Measurements from ENCODE around the gene ACAD11. TPM values are rescaled to one million over a fixed set of nuclear protein-coding genes. Genes with fewer than 3 reads are reported as not detected.

ACAD11 gene
- total RNA-seq, 5 donors from 2014 or later (not counting 1 experiment from before 2014, with no cell fraction given), result 25.1 to 35.2 (median 32.2) TPM

DNA sequence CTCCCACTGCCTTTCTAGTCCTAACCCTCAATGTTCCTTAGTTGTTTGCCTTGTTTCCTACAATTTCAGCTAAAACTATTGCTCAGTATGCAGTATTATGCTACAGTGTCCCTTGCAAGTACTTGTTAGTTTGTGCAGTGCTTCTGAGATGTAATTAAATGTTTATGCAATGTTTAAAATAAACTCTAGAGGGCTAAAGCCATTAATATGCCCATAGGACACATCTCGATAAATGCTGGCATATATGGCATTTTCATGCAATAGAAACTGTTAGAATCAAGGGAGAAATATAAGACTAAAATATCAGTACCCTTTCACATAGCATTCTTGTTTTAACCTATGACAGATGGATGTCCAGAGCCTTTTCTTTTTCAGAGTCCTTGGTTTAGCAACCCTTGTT lies 122.3 kb downstream of the ACAD11 start:
- peaks cover 14 to 57% of the 10 kb centered on the region in 2 donors for H3K36me3 ChIP-seq (ENCODE audit: control insufficient read depth in 2 of 2, extremely low read depth in 1 of 2, insufficient read depth in 1 of 2, low read length in 1 of 2)
- H3K4me3 ChIP-seq (ENCODE audit: control insufficient read depth in 1 of 2, extremely low read depth in 1 of 2, low read length in 1 of 2), result no peak overlapping the region
- POLR2A ChIA-PET, result no interaction called here
- no CpG with 5 or more reads among the region's 1 CpG for WGBS (ENCODE audit: insufficient coverage)
- no peak overlapping the region for H3K27ac Mint-ChIP-seq
- no peaks in the 10 kb centered on the region for H3K27me3 Mint-ChIP-seq
- DNase-seq, result no peak
- no peak overlapping the region for H3K4me3 Mint-ChIP-seq
- H3K4me1 Mint-ChIP-seq, result peaks cover 0 to 7% (median 3%) of the 10 kb centered on the region in 3 donors
- no peaks in the 10 kb centered on the region for H3K27me3 ChIP-seq (replicated peaks in 1 of 2; ENCODE audit: control insufficient read depth in 2 of 2, extremely low read depth in 1 of 2, insufficient read depth in 2 of 2, low read length in 1 of 2)
- H3K4me1 ChIP-seq (ENCODE audit: control insufficient read depth in 1 of 2, extremely low read depth in 1 of 2, insufficient read depth in 2 of 2, low read length in 2 of 2), result no peaks in the 10 kb centered on the region
- no peaks in the 10 kb centered on the region for H3K9me3 Mint-ChIP-seq
- H3K36me3 Mint-ChIP-seq, result peaks cover 54% of the 10 kb centered on the region
- ATAC-seq (replicated peaks in 1 of 4), result no peak
- no peaks in the 10 kb centered on the region for H3K9me3 ChIP-seq
- CTCF ChIA-PET, result interaction anchor here (0.7 to 5.5 kb wide), 4 partner anchors 9 to 105 kb away, joined by 4 to 39 read pairs (median 20); no protein-coding TSS in a partner anchor
- H3K27ac ChIP-seq (ENCODE audit: low read length), result no peak overlapping the region

DNA sequence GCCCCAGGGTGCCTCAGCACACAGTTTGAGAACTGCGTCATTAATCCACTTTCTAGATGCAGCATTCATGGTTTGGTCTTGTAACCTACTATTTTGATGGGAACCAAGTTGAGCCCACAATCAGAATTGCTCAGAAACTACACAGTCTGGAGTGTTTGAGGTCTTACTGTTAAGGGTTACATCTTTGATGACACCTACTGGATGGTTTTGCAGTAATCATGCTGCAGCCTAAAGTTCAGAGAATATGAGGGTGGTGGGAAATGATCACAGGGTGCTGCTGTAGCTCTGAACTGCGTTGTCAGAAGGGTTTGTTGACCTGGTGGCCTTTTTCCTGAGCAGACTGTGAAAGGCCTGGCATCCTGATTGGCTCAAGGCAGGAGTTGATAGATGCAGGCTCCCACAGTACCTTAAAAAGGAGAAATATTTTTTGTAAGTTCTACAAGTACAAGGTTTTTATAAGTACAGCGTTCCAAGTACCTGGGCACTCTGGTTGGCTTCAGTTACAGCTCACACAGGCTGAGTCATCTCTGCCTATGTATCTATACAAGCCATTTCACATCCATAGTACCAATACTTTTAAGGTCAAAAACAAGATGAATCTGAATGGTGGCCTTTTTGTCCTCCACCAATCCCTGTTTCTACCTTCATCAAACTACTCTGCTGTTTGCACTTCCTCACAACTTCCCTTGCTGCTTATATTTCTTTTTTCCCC lies 123.0 kb downstream of the ACAD11 start:
- ATAC-seq (replicated peaks in 1 of 4), result no peak
- Histone ChIP-seq H3K27ac (ENCODE audit: low read length) (no peak overlapping the region), H3K4me1 (ENCODE audit: control insufficient read depth in 1 of 2, extremely low read depth in 1 of 2, insufficient read depth in 2 of 2, low read length in 2 of 2) (no peaks in the 10 kb centered on the region), H3K27me3 (replicated peaks in 1 of 2; ENCODE audit: control insufficient read depth in 2 of 2, extremely low read depth in 1 of 2, insufficient read depth in 2 of 2, low read length in 1 of 2) (no peaks in the 10 kb centered on the region), H3K36me3 (ENCODE audit: control insufficient read depth in 2 of 2, extremely low read depth in 1 of 2, insufficient read depth in 1 of 2, low read length in 1 of 2) (peaks cover 17 to 62% of the 10 kb centered on the region in 2 donors), H3K4me3 (ENCODE audit: control insufficient read depth in 1 of 2, extremely low read depth in 1 of 2, low read length in 1 of 2) (no peak overlapping the region), H3K9me3 (no peaks in the 10 kb centered on the region)
- Mint-ChIP-seq H3K27me3 (no peaks in the 10 kb centered on the region), H3K9me3 (no peaks in the 10 kb centered on the region), H3K4me1 (peaks cover 0 to 4% (median 0%) of the 10 kb centered on the region in 3 donors), H3K36me3 (peaks cover 55% of the 10 kb centered on the region), H3K27ac (no peak overlapping the region), H3K4me3 (no peak overlapping the region)
- no peak for DNase-seq
- WGBS (ENCODE audit: insufficient coverage), result 79% methylated on average over 2 of the region's 3 CpGs
- CTCF ChIA-PET, result interaction anchor here (0.6 to 5.5 kb wide), 12 partner anchors 9 to 147 kb away, joined by 3 to 39 read pairs (median 6); no protein-coding TSS in a partner anchor
- POLR2A ChIA-PET, result no interaction called here

DNA sequence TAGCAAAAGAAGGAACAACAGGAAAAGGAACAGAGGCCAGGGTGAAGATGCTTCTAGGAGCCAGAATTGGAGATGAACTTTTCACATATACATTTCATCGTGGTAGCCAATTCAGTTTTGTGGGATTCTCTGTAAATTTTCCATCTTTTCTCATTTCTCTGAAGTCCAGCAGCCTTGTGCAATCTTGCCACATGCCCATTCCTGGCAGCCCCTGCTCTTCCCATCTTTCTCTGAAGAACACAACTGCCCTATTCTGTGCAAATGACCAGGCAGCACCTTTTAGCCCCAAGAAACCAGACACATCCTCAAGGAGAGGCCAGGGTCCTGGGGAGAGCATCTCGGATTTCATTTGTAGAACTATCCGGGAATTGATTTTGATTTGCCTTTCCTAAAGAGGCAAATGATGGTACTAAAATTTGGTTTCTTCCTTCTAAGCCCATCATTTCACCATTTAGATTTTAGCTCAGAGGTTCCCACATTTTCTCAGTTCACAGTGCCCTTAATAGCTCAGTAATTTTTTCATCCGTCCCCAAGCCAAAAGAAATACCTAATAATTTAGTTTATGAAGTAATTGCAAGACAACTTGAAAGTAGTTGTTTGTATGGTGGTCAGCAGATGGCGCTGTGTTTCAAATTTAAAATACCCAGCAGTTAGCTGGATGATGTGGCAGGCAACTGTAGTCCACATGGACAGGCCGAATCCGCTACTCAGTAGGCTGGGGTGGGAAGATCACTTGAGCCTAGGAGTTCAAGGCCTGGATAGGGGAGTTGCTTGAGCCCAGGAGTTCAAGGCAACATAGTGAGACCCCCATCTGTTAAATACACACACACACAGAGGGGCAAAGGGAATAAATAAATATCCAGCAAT lies 123.8 kb downstream of the ACAD11 start:
- H3K9me3 Mint-ChIP-seq, result no peaks in the 10 kb centered on the region
- Histone ChIP-seq H3K4me1 (ENCODE audit: control insufficient read depth in 1 of 2, extremely low read depth in 1 of 2, insufficient read depth in 2 of 2, low read length in 2 of 2) (no peaks in the 10 kb centered on the region), H3K9me3 (no peaks in the 10 kb centered on the region), H3K36me3 (ENCODE audit: control insufficient read depth in 2 of 2, extremely low read depth in 1 of 2, insufficient read depth in 1 of 2, low read length in 1 of 2) (peaks cover 17 to 64% of the 10 kb centered on the region in 2 donors), H3K27me3 (replicated peaks in 1 of 2; ENCODE audit: control insufficient read depth in 2 of 2, extremely low read depth in 1 of 2, insufficient read depth in 2 of 2, low read length in 1 of 2) (no peaks in the 10 kb centered on the region), H3K4me3 (ENCODE audit: control insufficient read depth in 1 of 2, extremely low read depth in 1 of 2, low read length in 1 of 2) (no peak overlapping the region), H3K27ac (ENCODE audit: low read length) (no peak overlapping the region)
- H3K27me3 Mint-ChIP-seq, result no peaks in the 10 kb centered on the region
- H3K27ac Mint-ChIP-seq, result no peak overlapping the region
- DNase-seq (peak in 30 of 35 experiments; percentile 3 to 69 (median 31)), ATAC-seq (replicated peaks in 1 of 4) (peak in 1 of 4 experiments; percentile 51)
- ChIA-PET POLR2A (no interaction called here), CTCF (interaction anchor here (0.7 to 5.5 kb wide), 11 partner anchors 8 to 144 kb away, joined by 3 to 39 read pairs (median 5); no protein-coding TSS in a partner anchor)
- H3K4me1 Mint-ChIP-seq, result peaks cover 0 to 4% (median 0%) of the 10 kb centered on the region in 3 donors
- 30% methylated on average over 2 of the region's 7 CpGs for WGBS (ENCODE audit: insufficient coverage)
- no peak overlapping the region for H3K4me3 Mint-ChIP-seq
- peaks cover 54% of the 10 kb centered on the region for H3K36me3 Mint-ChIP-seq

DNA sequence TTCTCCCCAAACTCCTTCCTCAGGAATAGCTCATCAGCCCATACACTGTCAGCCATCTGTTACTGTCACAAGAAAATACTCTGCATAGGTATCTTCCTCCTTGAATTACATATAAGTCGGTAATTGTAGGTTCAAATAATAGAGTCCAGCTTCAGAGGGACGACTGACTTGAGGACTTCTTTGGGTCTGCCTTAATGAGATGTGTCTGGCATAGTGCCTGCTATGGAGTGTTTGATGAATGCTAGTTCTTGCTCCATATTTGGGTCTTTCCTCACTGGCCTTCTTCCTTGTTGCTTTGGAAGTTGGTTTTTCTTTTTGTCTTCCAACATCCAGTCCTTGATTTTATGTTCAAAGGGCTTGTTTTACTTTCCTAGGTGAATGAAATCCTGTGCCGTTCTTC lies 129.0 kb downstream of the ACAD11 start:
- POLR2A ChIA-PET, result interaction anchor here in 1 of 2 donors (0.6 kb wide), 1 partner anchor 1641 kb away, joined by 3 read pairs; no protein-coding TSS in a partner anchor
- Mint-ChIP-seq H3K27me3 (no peaks in the 10 kb centered on the region), H3K9me3 (no peaks in the 10 kb centered on the region), H3K4me3 (no peak overlapping the region), H3K36me3 (peaks cover 47% of the 10 kb centered on the region), H3K27ac (no peak overlapping the region), H3K4me1 (no peaks in the 10 kb centered on the region)
- no peak for DNase-seq
- H3K27ac ChIP-seq (ENCODE audit: low read length), result no peak overlapping the region
- H3K4me1 ChIP-seq (ENCODE audit: control insufficient read depth in 1 of 2, extremely low read depth in 1 of 2, insufficient read depth in 2 of 2, low read length in 2 of 2), result no peaks in the 10 kb centered on the region
- no peaks in the 10 kb centered on the region for H3K9me3 ChIP-seq
- H3K4me3 ChIP-seq (ENCODE audit: control insufficient read depth in 1 of 2, extremely low read depth in 1 of 2, low read length in 1 of 2), result no peak overlapping the region
- no peak for ATAC-seq (replicated peaks in 1 of 4)
- no CpG with 5 or more reads among the region's 3 CpGs for WGBS (ENCODE audit: insufficient coverage)
- H3K27me3 ChIP-seq (replicated peaks in 1 of 2; ENCODE audit: control insufficient read depth in 2 of 2, extremely low read depth in 1 of 2, insufficient read depth in 2 of 2, low read length in 1 of 2), result no peaks in the 10 kb centered on the region
- CTCF ChIA-PET, result interaction anchor here in 1 of 2 donors (0.5 to 0.9 kb wide), 2 partner anchors 45 to 691 kb away, joined by 3 to 4 read pairs; no protein-coding TSS in a partner anchor
- H3K36me3 ChIP-seq (ENCODE audit: control insufficient read depth in 2 of 2, extremely low read depth in 1 of 2, insufficient read depth in 1 of 2, low read length in 1 of 2), result peaks cover 15 to 68% of the 10 kb centered on the region in 2 donors

DNA sequence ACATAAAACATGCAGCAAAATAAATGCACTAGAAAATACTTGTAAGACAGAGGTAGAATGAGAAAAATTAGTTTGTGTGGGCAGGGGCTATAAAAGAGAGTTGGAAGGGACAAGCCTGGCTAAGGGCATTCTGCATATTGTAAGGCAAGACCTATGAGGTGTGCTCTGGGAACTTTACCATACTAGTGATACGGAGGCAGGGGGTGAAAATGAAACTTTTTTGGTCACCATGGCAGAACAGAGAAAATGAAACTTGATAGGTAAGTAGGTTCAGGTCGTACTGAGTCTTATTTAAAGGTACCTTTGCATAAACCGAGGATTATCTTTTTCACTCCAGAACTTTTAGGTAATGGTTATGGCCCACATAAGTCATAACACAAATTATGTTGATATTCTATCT lies 137.3 kb downstream of the ACAD11 start:
- H3K27ac Mint-ChIP-seq, result peak overlapping the region; percentile 17 to 19
- WGBS (ENCODE audit: insufficient coverage), result no CpG with 5 or more reads among the region's 3 CpGs
- Histone ChIP-seq H3K36me3 (ENCODE audit: control insufficient read depth in 2 of 2, extremely low read depth in 1 of 2, insufficient read depth in 1 of 2, low read length in 1 of 2) (peaks cover 0 to 62% of the 10 kb centered on the region in 2 donors), H3K4me1 (ENCODE audit: control insufficient read depth in 1 of 2, extremely low read depth in 1 of 2, insufficient read depth in 2 of 2, low read length in 2 of 2) (no peaks in the 10 kb centered on the region), H3K4me3 (ENCODE audit: control insufficient read depth in 1 of 2, extremely low read depth in 1 of 2, low read length in 1 of 2) (no peak overlapping the region), H3K27ac (ENCODE audit: low read length) (no peak overlapping the region), H3K27me3 (replicated peaks in 1 of 2; ENCODE audit: control insufficient read depth in 2 of 2, extremely low read depth in 1 of 2, insufficient read depth in 2 of 2, low read length in 1 of 2) (no peaks in the 10 kb centered on the region), H3K9me3 (no peaks in the 10 kb centered on the region)
- ChIA-PET POLR2A (no interaction called here), CTCF (interaction anchor here in 1 of 2 donors (1.2 to 2.0 kb wide), 2 partner anchors 13 to 15 kb away, joined by 4 to 8 read pairs; no protein-coding TSS in a partner anchor)
- H3K4me3 Mint-ChIP-seq, result no peak overlapping the region
- H3K4me1 Mint-ChIP-seq, result peaks cover 0 to 6% (median 3%) of the 10 kb centered on the region in 3 donors
- H3K36me3 Mint-ChIP-seq, result peaks cover 53% of the 10 kb centered on the region
- ATAC-seq (replicated peaks in 1 of 4), result no peak
- no peaks in the 10 kb centered on the region for H3K9me3 Mint-ChIP-seq
- DNase-seq, result no peak
- no peaks in the 10 kb centered on the region for H3K27me3 Mint-ChIP-seq

DNA sequence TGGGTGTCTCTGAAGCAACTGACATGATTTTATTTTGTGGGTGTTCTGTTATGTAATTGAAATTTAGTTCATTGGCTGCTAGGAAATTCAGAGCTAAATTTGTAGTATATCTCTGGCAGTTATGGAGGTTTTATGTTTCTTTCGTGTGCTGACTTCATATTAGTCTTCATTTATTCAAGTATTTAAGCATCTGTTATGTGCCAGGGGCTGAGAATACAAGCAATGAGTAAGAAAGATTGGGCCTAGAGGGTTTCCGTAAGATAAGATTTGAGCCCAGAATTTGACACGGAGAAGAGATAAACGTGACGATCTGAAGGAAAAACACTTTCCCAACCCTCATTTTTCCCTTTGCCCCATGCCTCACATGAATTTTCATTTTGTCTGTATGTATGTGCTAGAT lies 137.7 kb downstream of the ACAD11 start:
- H3K27ac ChIP-seq (ENCODE audit: low read length), result no peak overlapping the region
- Mint-ChIP-seq H3K9me3 (no peaks in the 10 kb centered on the region), H3K27me3 (no peaks in the 10 kb centered on the region), H3K4me3 (no peak overlapping the region), H3K4me1 (peaks cover 0 to 6% (median 3%) of the 10 kb centered on the region in 3 donors), H3K36me3 (peaks cover 57% of the 10 kb centered on the region), H3K27ac (peak overlapping the region in 1 of 2 donors; percentile 17)
- H3K4me1 ChIP-seq (ENCODE audit: control insufficient read depth in 1 of 2, extremely low read depth in 1 of 2, insufficient read depth in 2 of 2, low read length in 2 of 2), result no peaks in the 10 kb centered on the region
- no peak for DNase-seq
- ATAC-seq (replicated peaks in 1 of 4), result no peak
- CTCF ChIA-PET, result interaction anchor here (1.2 to 2.0 kb wide), 3 partner anchors 11 to 16 kb away, joined by 3 to 8 read pairs (median 4); no protein-coding TSS in a partner anchor
- POLR2A ChIA-PET, result no interaction called here
- H3K36me3 ChIP-seq (ENCODE audit: control insufficient read depth in 2 of 2, extremely low read depth in 1 of 2, insufficient read depth in 1 of 2, low read length in 1 of 2), result peaks cover 0 to 64% of the 10 kb centered on the region in 2 donors
- H3K9me3 ChIP-seq, result no peaks in the 10 kb centered on the region
- WGBS (ENCODE audit: insufficient coverage), result no CpG with 5 or more reads among the region's 5 CpGs
- no peak overlapping the region for H3K4me3 ChIP-seq (ENCODE audit: control insufficient read depth in 1 of 2, extremely low read depth in 1 of 2, low read length in 1 of 2)
- no peaks in the 10 kb centered on the region for H3K27me3 ChIP-seq (replicated peaks in 1 of 2; ENCODE audit: control insufficient read depth in 2 of 2, extremely low read depth in 1 of 2, insufficient read depth in 2 of 2, low read length in 1 of 2)

All from T-cell (primary cell).